Stimulated activated CD4-positive, alpha-beta T cell treated with anti-CD3 and anti-CD28 coated beads, TNF-alpha, amount 100 ng/mL, for 1 hour (primary cell): ENCODE data around the gene RASGRP3.

Experiments
- DNase-seq, 3 donors: peaks; one replicate each; pipeline ENCODE4 v3.0.0-alpha.2; 2020; ENCODE audit warnings: low read depth in 3 of 3, low spot score in 1 of 3

RASGRP3 gene

GRCh38 chr2:33518929-33519328, 42.5 kb downstream of the RASGRP3 start:
- no peak for DNase-seq

- DNase-seq: no peak
These were observed 45.4 kb downstream of the RASGRP3 start for GRCh38 chr2:33521791-33522281.

GRCh38 chr2:33522576-33522975, 46.1 kb downstream of the RASGRP3 start:
- no peak for DNase-seq

- no peak for DNase-seq
These were observed 49.2 kb downstream of the RASGRP3 start for GRCh38 chr2:33525666-33526065.

- DNase-seq: no peak
These were observed 49.7 kb downstream of the RASGRP3 start for GRCh38 chr2:33526132-33526531.

- no peak for DNase-seq
These were observed 50.5 kb downstream of the RASGRP3 start for GRCh38 chr2:33526921-33527320.

GRCh38 chr2:33528441-33528950, 52.0 kb downstream of the RASGRP3 start:
- DNase-seq: no peak

GRCh38 chr2:33529771-33530481, 53.5 kb downstream of the RASGRP3 start:
- DNase-seq: no peak

GRCh38 chr2:33530690-33531548, 54.5 kb downstream of the RASGRP3 start:
- no peak for DNase-seq

GRCh38 chr2:33531549-33532059, 55.2 kb downstream of the RASGRP3 start:
- no peak for DNase-seq

- no peak for DNase-seq
These were observed 55.7 kb downstream of the RASGRP3 start for GRCh38 chr2:33532146-33532545.

GRCh38 chr2:33532966-33533365, 56.5 kb downstream of the RASGRP3 start:
- DNase-seq: no peak

- DNase-seq: no peak
These were observed 59.0 kb downstream of the RASGRP3 start for GRCh38 chr2:33535421-33535820.

GRCh38 chr2:33541243-33541642, 64.8 kb downstream of the RASGRP3 start:
- DNase-seq: no peak

- DNase-seq: no peak
These were observed 73.8 kb downstream of the RASGRP3 start for GRCh38 chr2:33550206-33550605.

- no peak for DNase-seq
These were observed 76.5 kb downstream of the RASGRP3 start for GRCh38 chr2:33552758-33553461.

- DNase-seq: no peak
These were observed 79.2 kb downstream of the RASGRP3 start for GRCh38 chr2:33555681-33556080.

- DNase-seq: no peak
These were observed 82.9 kb downstream of the RASGRP3 start for GRCh38 chr2:33559328-33559727.

GRCh38 chr2:33560017-33560416, 83.6 kb downstream of the RASGRP3 start:
- no peak for DNase-seq

GRCh38 chr2:33561872-33562271, 85.4 kb downstream of the RASGRP3 start:
- DNase-seq: no peak

GRCh38 chr2:33570681-33571080, 94.2 kb downstream of the RASGRP3 start:
- DNase-seq: no peak
